CD4-positive, alpha-beta T cell treated with Interleukin-4 for 4 hours (primary cell): Measurements from ENCODE around the gene DOCK1.

Experiments used
- DNase-seq: peaks from one replicate; pipeline ENCODE4 v3.0.0-alpha.2; 2020

DOCK1 gene

GRCh38 chr10:127148933-127149220 lies 243.6 kb downstream of the DOCK1 start:
- no peak for DNase-seq

DNA sequence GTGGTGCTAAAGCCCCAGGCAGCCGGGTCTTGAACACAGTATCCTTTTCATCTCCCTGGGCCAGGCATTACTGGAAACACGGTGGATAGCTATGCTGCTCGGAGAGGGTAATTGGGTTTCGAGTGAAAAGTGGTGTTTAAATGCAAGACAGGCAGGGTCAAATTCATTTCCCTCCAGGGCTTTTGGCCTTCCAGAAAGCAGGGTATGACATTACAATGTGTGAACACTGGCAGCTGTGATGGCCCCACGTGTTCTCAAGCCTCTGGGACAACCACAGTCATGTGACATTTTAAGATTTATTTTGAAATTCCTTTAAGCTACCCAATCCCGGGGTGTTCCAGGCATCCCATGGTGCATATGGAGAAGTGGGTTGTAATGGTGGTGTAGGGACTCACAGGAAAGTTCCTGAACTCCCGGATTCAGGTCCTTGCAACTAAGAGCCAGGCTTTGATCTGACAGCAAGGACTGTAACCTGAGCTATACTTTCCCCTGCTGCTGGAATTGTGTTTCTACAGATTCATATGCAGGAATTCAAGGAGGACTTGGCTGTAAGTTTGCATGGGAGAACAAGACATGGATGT lies 244.4 kb downstream of the DOCK1 start:
- no peak for DNase-seq

GRCh38 chr10:127150136-127150535 lies 244.9 kb downstream of the DOCK1 start:
- DNase-seq = no peak

GRCh38 chr10:127151541-127151940 lies 246.3 kb downstream of the DOCK1 start:
- no peak for DNase-seq

DNA sequence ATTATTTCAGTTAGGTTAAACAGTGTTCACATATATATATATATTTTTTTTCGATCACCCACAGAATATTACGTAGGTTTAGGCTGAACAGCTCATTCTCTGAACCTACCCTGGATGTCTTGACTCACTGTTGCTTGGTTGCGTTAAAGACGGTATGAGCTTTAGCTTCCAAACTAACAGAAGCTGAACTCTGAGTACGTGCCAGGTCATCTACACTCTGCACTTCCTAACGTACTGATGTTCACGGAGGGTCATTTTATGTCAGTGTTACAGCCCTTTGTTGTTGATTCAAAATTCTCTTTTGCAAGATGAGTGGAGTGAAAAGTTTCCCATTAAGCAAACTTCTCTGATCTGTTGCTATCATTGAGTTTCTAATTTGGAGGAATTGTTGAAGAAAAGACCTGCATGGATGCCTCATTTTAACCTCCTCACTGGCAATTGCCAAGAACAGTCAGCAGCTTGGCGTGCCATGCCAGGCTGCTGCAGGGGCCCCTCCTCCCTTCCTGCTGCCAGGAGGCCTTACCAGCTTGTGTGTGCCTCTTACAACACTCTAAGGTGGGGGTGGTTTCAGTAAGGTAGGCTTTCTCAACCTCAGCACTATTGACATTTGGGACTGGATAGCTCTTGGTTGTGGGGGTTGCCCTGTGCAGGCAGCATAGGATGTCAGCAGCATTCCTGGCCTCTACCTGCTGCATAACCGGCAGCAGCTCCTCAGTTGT lies 246.9 kb downstream of the DOCK1 start:
- DNase-seq = no peak

DNA sequence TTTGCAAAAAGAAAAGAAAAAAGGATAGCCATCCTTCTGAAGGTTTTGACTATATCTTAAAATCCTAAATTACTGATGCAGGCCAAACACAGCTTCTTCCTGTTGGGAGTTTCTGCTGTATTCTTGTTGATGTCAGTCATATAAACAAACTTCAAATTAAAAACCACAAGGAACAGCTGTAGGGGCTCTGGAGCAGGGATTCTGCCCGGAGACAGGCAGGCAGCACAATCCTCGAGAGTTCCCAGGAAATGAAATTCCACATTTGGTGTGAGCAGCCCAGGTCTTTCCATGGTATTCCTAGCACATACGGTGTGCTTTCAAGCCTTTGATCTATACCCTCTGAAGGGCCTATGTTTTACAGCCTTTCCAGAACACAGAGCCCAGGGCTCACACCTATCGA lies 248.0 kb downstream of the DOCK1 start:
- DNase-seq = no peak

- no peak for DNase-seq
Observed at GRCh38 chr10:127154831-127155620, 249.8 kb downstream of the DOCK1 start.

DNA sequence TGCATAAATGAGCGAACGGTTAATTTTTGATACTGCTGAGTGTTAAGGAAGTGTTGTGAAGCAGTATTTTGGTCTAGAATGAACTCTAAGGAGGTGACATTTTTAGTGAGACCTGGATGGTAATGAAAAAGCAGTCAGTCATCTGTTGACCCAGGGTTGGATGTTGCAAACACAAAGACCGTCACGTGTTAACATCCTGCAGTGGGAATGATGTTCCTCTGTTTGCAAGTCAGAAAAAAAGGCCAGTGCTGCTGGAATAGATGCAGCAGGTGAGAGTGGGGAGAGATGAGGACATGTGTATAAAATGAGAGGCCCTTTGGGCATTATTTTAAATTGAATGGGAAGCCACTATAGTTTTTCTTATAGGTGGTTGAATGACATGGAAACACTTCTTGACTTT lies 251.9 kb downstream of the DOCK1 start:
- DNase-seq = no peak

- no peak for DNase-seq
Observed at GRCh38 chr10:127157506-127158200, 252.4 kb downstream of the DOCK1 start.

- no peak for DNase-seq
Observed at GRCh38 chr10:127158662-127159061, 253.4 kb downstream of the DOCK1 start.

GRCh38 chr10:127159648-127160245 lies 254.5 kb downstream of the DOCK1 start:
- DNase-seq = no peak

DNA sequence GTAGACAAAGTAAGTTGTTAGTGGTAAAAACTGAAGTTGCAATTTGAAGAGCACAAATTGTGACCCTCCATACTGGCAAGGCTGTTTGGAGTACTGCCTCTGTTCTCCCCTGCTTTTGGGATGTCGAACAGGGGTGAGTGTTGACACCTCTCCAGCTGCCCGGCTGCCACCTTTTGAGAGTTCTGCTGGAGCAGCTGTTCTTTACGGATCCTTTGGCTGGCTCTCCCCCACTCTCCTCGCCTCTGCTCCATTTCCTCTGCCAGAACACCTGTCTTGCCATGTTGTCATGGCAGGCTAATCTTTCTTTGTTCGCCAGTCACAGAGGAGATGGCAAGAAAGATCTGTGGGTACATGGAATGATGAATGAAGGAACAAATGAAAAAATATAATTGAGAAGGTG lies 256.3 kb downstream of the DOCK1 start:
- no peak for DNase-seq

- DNase-seq = no peak
Observed at GRCh38 chr10:127162841-127163240, 257.6 kb downstream of the DOCK1 start.

DNA sequence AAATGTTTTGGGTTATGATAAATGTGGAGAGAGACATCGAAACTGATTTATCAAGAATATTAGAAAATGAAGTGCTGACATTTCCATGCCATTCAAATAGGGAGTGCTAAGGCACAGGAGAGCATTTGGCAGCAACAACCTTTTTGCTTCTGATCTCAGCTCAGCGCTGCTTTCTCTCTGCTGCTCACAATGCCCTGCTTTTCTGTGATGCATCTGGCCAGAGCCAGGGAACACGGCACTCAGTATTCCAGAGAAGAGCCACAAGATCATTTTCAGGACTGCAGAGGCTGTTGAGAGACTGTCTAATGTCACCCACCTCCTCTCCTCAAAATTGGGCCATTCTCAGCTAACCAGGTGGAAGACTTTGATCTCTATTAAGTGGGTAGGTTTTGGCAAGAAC lies 263.0 kb downstream of the DOCK1 start:
- DNase-seq = no peak

DNA sequence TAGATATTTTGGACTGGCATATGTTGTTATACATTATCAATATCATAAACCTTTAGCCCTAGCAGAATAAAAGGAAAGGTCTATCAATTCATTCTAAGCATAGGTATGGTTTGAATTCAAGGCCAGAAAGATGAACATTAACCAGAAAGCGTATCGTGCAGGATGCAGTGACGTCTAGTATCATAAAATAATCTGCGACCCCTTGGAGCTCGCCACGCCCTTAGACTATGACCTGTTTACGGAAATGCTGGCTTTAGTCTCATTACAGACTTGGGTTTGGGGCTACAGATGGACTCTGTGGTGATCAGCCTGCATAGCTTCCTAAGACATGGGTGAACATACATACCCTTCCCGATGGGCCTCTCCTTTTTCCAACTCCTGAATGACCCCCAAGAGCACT lies 269.6 kb downstream of the DOCK1 start:
- no peak for DNase-seq

- no peak for DNase-seq
Observed at GRCh38 chr10:127175357-127176110, 270.3 kb downstream of the DOCK1 start.

- no peak for DNase-seq
Observed at GRCh38 chr10:127176649-127177048, 271.4 kb downstream of the DOCK1 start.

DNA sequence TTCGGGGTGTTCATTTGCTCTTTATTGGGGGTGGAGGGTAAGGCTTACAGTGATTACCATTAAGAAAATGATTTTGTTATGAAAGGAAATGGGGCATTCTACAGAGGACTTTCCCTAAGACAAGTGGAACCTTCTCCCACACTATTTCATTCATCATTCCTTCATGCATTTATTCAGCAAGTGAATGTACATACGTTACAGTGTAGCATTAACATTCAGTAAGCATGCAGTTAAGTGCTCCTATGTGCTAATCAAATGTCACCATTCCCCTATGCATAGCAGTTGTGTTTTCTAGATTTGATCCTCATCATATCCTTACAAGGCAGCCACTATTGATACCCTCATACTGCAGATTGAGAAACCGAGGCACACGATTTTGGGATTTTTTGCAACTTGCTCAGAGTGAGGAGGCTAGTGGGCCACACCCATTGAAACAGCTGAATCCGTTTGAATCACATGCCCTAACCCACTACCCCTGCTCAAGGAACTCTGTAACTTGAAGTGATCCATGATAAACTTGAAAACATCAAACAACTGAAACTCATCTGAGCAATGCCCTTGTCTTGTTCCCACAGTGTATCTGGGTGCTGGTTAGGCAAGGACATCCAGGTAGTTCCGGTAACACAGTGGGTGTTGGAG lies 274.5 kb downstream of the DOCK1 start:
- no peak for DNase-seq

DNA sequence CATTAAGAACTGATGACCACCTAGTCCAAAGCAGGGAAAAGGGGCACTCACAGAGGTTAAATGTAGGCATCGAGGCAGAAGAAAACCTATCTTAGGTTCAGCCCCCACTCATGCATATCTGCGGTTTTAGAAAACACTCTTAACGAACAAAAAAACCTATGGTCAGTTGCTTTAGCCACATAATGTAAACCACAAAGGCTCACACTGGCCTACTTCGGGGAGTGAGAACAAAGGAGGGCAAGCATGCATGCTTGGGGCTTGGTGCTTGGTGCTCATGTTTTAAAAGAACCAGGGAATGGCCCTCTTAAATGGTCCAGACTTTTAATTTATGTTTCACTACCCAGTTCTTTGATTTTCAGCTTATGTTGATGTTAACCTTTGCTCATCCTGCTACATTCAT lies 276.9 kb downstream of the DOCK1 start:
- DNase-seq = no peak

GRCh38 chr10:127184582-127184981 lies 279.4 kb downstream of the DOCK1 start:
- no peak for DNase-seq

- no peak for DNase-seq
Observed at GRCh38 chr10:127186813-127187212, 281.6 kb downstream of the DOCK1 start.

- no peak for DNase-seq
Observed at GRCh38 chr10:127189226-127189625, 284.0 kb downstream of the DOCK1 start.
